T-helper 17 cell (primary cell): ENCODE measurements around the gene OR2Y1. TPM values are rescaled to one million over a fixed set of nuclear protein-coding genes. Genes with fewer than 3 reads are reported as not detected.

ENCODE experiments used
- total RNA-seq, 4 donors: library from RNA in 2 of 4; stranded (reverse) in 2 of 4; gene quantifications; one replicate each; pipeline ENCODE4 v1.2.3 and lab custom pipeline; 2022 to 2026

The OR2Y1 gene
- total RNA-seq, 2 donors from 2014 or later, result not detected

Other genes starting within 250 kb of the OR2Y1 start
- 10 to 100 TPM; 19.0 to 22.0 TPM for gene CNOT6, start 245.7 kb downstream of the OR2Y1 start, total RNA-seq
- gene SCGB3A1, start 148.6 kb downstream of the OR2Y1 start, total RNA-seq, result 1 to 10 TPM in 1 of 2 donors, not detected in 1; 4.1 TPM
- 1 to 10 TPM in 1 of 2 donors, under 1 TPM in 1; 0.57 to 1.5 TPM for gene FLT4, start 90.5 kb downstream of the OR2Y1 start, total RNA-seq
- gene MGAT1, start 62.7 kb upstream of the OR2Y1 start, total RNA-seq, result 10 to 100 TPM; 77.1 to 80.8 TPM
- 10 to 100 TPM; 18.9 to 23.5 TPM for gene ZFP62, start 121.2 kb upstream of the OR2Y1 start, total RNA-seq
- not detected for gene BTNL8, start 159.1 kb upstream of the OR2Y1 start, total RNA-seq
- not detected for gene BTNL3, start 248.8 kb upstream of the OR2Y1 start, total RNA-seq